ENCODE measurements around the gene CD70.
A peak's percentile ranks its signal among the peaks of the same experiment; 100 is the strongest.

Gene CD70

DNA sequence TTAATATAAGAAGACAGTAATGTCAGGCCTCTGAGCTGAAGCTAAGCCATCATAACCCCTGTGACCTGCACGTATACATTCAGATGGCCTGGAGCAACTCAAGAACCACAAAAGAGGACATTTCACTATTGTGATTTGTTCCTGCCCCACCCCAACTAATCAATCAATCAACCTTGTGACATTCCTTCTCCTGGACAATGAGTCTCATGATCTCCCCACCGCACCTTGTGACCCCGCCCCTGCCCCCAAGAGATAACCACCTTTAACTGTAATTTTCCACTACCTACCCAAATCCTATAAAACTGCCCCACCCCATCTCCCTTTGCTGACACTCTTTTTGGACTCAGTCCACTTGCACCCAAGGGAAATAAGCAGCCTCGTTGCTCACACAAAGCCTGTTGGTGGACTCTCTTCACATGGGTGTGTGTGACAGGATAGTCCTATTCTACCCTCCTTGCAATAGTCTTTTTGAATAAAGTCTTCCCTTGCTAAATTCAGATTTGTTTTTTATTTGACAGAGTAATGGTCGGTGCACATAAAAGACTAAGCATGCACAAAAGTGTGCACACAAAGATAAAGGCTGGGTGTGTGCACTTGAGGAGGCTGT, 14.0 kb downstream of the CD70 start:
- Histone ChIP-seq H3K27ac (replicated peaks) (no peak overlapping the region), H3K4me3 (replicated peaks; ENCODE audit: insufficient read depth, low read length) (no peak overlapping the region), H3K27me3 (ENCODE audit: insufficient read depth, poor library complexity, severe bottlenecking) (no peaks in the 10 kb centered on the region)
- TF ChIP-seq POLR2AphosphoS5 (IDR thresholded peaks at IDR 0.05; ENCODE audit: low read depth) (no peak), SPI1 (IDR thresholded peaks at IDR 0.05; ENCODE audit: borderline replicate concordance, low read depth) (no peak), CTCF (IDR thresholded peaks at IDR 0.05; ENCODE audit: insufficient read depth, low read length) (no peak), GABPA (IDR thresholded peaks at IDR 0.05; ENCODE audit: low read depth) (no peak)
- TF ChIP-seq, protein P1, sequence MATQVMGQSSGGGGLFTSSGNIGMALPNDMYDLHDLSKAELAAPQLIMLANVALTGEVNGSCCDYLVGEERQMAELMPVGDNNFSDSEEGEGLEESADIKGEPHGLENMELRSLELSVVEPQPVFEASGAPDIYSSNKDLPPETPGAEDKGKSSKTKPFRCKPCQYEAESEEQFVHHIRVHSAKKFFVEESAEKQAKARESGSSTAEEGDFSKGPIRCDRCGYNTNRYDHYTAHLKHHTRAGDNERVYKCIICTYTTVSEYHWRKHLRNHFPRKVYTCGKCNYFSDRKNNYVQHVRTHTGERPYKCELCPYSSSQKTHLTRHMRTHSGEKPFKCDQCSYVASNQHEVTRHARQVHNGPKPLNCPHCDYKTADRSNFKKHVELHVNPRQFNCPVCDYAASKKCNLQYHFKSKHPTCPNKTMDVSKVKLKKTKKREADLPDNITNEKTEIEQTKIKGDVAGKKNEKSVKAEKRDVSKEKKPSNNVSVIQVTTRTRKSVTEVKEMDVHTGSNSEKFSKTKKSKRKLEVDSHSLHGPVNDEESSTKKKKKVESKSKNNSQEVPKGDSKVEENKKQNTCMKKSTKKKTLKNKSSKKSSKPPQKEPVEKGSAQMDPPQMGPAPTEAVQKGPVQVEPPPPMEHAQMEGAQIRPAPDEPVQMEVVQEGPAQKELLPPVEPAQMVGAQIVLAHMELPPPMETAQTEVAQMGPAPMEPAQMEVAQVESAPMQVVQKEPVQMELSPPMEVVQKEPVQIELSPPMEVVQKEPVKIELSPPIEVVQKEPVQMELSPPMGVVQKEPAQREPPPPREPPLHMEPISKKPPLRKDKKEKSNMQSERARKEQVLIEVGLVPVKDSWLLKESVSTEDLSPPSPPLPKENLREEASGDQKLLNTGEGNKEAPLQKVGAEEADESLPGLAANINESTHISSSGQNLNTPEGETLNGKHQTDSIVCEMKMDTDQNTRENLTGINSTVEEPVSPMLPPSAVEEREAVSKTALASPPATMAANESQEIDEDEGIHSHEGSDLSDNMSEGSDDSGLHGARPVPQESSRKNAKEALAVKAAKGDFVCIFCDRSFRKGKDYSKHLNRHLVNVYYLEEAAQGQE (IDR thresholded peaks at IDR 0.05; ENCODE audit: insufficient replicate concordance, low read depth) = no peak
- no peak for DNase-seq (ENCODE audit: low read depth in 1 of 2, low spot score in 1 of 2)

GRCh38 chr19:6573350-6573749, 17.6 kb downstream of the CD70 start:
- H3K4me3 ChIP-seq (replicated peaks; ENCODE audit: insufficient read depth, low read length) = no peak overlapping the region
- H3K27ac ChIP-seq (replicated peaks) = no peak overlapping the region
- H3K27me3 ChIP-seq (ENCODE audit: insufficient read depth, poor library complexity, severe bottlenecking) = no peaks in the 10 kb centered on the region
- no peak for DNase-seq (ENCODE audit: low read depth in 1 of 2, low spot score in 1 of 2)
- TF ChIP-seq POLR2AphosphoS5 (IDR thresholded peaks at IDR 0.05; ENCODE audit: low read depth) (no peak), CTCF (IDR thresholded peaks at IDR 0.05; ENCODE audit: insufficient read depth, low read length) (no peak), SPI1 (IDR thresholded peaks at IDR 0.05; ENCODE audit: borderline replicate concordance, low read depth) (no peak), GABPA (IDR thresholded peaks at IDR 0.05; ENCODE audit: low read depth) (no peak)
- TF ChIP-seq, protein P1 (IDR thresholded peaks at IDR 0.05; ENCODE audit: insufficient replicate concordance, low read depth) = no peak

GRCh38 chr19:6572217-6572616, 18.7 kb downstream of the CD70 start:
- peak; percentile 95 for TF ChIP-seq SPI1 (IDR thresholded peaks at IDR 0.05; ENCODE audit: borderline replicate concordance, low read depth)
- no peak for TF ChIP-seq GABPA (IDR thresholded peaks at IDR 0.05; ENCODE audit: low read depth)
- Histone ChIP-seq H3K27me3 (ENCODE audit: insufficient read depth, poor library complexity, severe bottlenecking) (no peaks in the 10 kb centered on the region), H3K27ac (replicated peaks) (peak overlapping the region; percentile 36), H3K4me3 (replicated peaks; ENCODE audit: insufficient read depth, low read length) (no peak overlapping the region)
- DNase-seq (ENCODE audit: low read depth in 1 of 2, low spot score in 1 of 2) = peak; percentile 75 to 91

DNA sequence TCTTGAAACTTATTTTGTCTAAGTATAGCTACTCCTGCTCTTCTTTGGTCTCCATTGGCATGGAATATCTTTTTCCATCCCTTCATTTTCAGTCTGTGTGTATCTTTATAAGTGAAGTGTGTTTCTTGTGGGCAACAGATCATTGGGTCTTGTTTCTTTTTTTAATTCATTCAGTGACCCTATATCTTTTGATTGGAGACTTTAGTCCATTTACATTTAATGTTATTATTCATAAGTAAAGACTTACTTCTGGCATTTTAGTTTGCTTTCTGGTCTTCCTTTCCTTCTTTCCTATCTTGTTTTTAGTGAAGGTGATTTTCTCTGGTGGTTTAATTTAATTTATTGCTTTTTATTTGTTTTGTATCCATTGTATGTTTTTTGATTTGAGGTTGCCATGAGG, 19.8 kb downstream of the CD70 start:
- no peak for DNase-seq (ENCODE audit: low read depth in 1 of 2, low spot score in 1 of 2)
- no peak overlapping the region for H3K27ac ChIP-seq (replicated peaks)
- H3K27me3 ChIP-seq (ENCODE audit: insufficient read depth, poor library complexity, severe bottlenecking) = no peaks in the 10 kb centered on the region
- TF ChIP-seq GABPA (IDR thresholded peaks at IDR 0.05; ENCODE audit: low read depth) (no peak), CTCF (IDR thresholded peaks at IDR 0.05; ENCODE audit: insufficient read depth, low read length) (no peak), POLR2AphosphoS5 (IDR thresholded peaks at IDR 0.05; ENCODE audit: low read depth) (no peak), SPI1 (IDR thresholded peaks at IDR 0.05; ENCODE audit: borderline replicate concordance, low read depth) (no peak)
- TF ChIP-seq, protein P1 (IDR thresholded peaks at IDR 0.05; ENCODE audit: insufficient replicate concordance, low read depth) = no peak
- H3K4me3 ChIP-seq (replicated peaks; ENCODE audit: insufficient read depth, low read length) = no peak overlapping the region
